ENCODE data around the gene SCAND1.
"Not testable (repeated sequence)": the region's sequence is repeated elsewhere in the genome, so short reads cannot be mapped to it uniquely, and the experiment has no call there.

Gene SCAND1

DNA sequence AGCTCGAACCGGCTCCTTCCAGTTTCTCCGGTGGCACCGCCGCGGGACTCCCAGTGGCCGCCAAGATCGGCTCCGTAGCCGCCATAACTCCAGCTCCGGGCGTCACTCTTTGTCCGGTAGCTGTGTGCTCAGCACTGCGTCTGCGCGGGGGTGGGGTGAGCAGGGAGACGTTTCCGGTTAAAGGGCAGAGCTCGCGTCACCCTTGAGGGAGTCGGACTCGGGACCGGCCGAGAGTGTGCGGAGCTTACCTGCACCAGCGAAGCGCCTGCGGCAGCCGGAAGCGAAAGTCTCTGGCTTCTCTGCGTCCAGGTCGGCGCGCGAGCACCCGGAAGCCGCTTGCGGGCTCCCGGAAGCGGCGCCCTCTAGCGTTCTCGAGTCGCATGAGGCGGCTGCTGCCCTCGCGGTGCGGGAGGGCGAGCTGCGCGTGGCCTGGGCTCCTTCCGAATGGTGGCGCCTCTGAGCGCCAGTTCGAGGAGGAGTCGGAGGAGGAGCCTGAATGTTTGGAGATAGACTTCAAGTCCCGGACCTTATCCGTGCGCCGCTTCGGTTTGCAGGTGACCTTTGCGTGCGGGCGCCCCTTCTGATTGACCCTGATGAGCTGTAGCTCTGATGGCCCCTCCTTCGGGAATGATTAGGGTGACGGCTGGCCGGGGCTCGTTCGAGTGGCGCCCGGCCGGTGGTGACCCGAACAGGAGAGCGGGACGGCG lies at the start of gene SCAND1:
Gene SCAND1, minus strand, starts transcription at position 303 of the 707 bp plus-strand sequence. Its CDS starts 218 bp downstream, at position 85.
- DNase-seq: peak; percentile 95

- DNase-seq: no peak
Measured at GRCh38 chr20:36004045-36004444, 49.7 kb upstream of the SCAND1 start.

DNA sequence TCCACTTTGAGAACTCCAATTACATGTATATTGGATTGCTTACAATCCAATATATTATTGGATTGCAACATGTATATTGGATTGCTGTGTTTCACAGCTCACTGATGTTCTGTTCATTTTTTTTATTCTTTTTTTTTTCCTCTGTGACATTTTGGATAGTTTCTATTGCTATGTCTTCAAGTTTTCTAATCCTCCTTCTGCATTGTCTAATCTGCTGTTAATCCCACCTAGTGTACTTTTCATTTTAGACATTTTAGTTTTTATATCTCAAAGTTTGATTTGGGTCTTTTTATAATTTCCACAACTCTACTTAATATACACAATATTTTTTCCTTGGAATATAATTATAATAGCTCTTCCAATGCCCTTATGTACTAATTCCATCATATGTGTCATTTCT lies 48.6 kb upstream of the SCAND1 start:
- DNase-seq: no peak

GRCh38 chr20:36001331-36001730 lies 47.0 kb upstream of the SCAND1 start:
- DNase-seq: not testable (repeated sequence)

DNA sequence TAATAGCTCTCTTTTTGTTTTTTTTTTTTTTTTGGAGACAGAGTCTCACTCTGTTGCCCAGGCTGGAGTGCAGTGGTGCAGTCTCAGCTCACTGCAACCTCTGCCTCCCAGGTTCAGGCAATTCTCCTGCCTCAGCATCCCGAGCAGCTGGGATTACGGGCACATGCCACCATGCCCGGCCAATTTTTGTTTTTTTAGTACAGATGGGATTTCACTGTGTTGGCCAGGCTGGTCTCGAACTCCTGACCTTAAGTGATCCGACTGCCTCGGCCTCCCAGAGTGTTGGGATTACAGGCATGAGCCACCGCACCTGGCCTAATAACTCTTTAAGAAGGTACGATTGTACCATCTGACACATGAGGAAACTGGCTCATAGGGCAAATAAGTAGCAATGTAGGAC lies 42.2 kb upstream of the SCAND1 start:
- not testable (repeated sequence) for DNase-seq

DNA sequence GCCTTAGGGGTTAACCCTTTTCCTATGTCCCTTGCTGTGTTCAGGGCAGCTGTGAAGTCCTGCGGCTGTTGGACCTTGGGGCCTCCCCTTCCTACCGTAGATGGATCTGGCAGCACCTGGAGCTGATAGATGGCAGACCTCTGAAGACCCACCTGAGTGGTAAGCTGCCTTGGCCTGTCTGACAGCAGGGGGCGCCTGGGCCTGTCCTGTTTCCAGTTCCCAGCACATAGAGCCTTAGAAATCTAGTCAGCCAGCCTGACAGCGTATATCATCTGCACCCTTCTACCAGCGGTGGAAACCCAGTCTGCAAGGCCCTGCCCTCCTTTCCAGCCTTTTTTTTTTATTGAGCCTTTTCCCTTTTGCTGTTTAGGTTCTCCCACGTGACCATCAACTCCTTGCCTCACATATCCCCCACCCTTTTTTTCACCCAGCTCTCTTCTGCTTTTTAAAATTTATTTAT lies 40.7 kb upstream of the SCAND1 start:
- DNase-seq: peak; percentile 75

DNA sequence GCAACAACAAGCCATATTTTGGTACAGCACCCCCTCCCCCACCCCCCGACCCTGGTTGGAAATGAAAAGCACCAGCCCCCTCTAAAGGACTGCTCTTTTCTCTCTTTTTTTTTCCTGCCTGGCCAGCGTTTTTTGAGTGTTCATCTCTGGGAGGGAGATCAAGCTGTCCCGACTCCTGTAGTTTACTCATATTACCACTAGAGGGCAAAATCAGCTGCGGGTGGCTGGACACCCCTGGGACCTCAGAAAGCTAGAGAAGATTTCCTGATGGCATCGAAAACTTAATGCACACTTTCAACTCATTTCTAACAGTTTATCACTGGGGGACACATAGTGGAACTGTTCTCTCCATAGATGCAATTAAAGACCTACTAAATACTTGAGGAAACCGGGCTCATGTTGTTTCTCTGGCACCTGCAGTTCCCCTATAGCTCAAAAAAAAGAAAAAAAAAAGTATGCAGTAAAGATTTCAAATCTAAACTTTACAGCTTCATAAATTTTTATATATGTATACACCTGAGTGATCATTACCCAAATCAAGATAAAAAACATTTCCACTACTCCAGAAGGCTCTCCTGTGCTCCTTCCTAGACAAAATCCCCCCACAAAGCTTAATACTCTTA lies 38.5 kb upstream of the SCAND1 start:
- peak; percentile 15 for DNase-seq

GRCh38 chr20:35991142-35991771 lies 37.0 kb upstream of the SCAND1 start:
- DNase-seq: no peak

DNA sequence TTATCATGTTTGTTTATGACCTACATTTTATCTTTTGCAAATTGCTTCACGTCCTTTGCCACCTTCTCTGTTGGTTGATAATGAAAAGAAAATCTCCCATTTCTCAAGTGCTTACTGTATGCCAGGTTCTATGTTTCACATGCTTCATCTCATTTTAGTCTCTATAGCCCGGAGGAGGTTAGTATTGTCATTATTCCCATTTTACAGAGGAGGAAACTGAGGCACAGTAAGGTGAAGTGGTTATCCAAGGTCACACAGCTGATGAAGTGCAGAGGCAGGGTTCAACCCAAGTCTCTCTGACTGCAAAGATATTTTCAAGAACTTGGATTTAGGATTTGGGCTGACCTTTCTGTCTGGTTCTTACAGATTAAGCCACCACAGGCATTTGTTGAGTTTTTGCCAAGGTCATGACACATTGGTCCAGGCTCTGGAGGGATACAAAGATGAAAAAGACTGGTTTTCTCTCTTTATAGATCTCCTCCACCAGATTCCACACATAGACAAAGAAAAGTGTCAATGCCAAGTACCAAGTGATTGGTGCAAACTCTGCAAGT lies 34.7 kb upstream of the SCAND1 start:
- DNase-seq: no peak

- DNase-seq: no peak
Measured at GRCh38 chr20:35985806-35986205, 31.5 kb upstream of the SCAND1 start.

DNA sequence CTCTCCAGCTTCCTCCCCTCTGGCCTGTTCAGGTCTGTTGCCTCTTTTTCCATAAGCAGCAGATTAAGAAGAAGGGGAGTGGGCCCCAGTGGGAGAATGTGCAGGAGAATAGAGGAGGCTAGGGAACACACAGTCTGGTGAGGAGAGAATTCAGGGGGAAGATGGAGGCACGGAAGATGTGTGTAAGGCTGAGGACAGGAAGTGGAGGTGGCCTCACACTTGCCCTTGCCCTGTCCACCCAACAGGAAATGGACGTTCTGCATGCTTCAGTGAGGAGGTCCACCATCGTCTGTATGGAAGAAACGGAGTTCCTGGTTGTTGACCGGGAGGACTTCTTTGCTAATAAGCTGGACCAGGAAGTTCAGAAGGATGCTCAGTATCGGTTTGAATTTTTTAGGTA lies 30.1 kb upstream of the SCAND1 start:
- no peak for DNase-seq

- no peak for DNase-seq
Measured at GRCh38 chr20:35981969-35982368, 27.7 kb upstream of the SCAND1 start.

DNA sequence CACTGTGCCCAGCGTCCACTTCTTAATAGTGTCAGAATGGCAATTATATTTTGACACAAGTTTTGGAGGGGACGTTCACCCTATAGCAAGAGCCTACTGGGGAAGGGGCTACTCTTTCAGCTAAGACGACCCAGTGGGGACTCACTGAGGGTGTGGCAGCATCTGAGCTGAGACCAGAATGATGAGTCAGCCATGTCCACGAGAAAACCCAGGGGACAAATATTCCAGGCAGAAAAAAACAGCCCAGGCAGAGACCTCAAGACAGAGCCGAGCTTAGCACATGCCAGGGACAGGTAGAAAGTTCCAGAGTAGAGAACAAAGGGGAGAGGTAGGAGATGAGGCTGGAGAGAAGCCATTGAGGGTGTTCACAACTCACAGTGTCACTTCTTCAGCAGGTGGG lies 25.2 kb upstream of the SCAND1 start:
- no peak for DNase-seq

DNA sequence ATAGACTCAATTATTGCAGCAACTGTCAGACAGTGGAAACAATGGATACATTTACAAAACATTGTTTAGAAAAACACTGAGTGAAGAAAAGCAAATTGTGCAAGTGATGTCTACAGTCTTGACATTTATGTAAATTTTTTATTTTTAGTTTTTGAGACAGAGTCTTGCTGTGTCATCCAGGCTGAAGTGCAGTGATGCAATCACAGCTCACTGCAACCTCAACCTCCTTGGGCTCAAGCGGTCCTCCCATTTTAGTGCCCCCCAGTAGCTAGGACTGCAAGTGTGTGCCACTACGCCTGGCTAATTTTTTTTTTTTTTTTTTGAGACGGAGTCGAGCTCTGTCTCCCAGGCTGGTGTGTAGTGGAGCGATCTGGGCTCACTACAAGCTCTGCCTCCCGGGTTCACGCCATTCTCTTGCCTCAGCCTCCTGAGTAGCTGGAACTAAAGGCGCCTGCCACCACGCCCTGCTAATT lies 23.8 kb upstream of the SCAND1 start:
- DNase-seq: no peak

GRCh38 chr20:35975576-35976373 lies 21.5 kb upstream of the SCAND1 start:
- no peak for DNase-seq

- no peak for DNase-seq
Measured at GRCh38 chr20:35974256-35974655, 20.0 kb upstream of the SCAND1 start.

DNA sequence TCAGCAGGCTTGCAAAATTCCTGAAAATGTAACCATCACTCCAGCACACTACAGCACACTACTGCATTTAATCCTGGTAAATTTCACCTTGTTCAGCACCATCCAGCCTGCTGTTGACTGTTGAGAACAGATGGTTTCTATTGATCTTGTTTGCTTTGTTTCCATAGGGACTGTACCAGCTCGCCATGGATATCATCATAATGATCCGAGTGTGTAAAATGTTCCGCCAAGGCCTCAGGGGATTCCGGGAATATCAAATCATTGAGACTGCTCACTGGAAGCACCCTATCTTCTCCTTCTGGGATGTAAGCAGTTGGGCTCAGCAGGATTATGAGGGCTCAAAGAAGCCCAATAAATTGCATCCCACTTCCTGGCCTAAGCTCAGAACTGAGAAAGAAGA lies 18.2 kb upstream of the SCAND1 start:
- no peak for DNase-seq

GRCh38 chr20:35971981-35972380 lies 17.7 kb upstream of the SCAND1 start:
- no peak for DNase-seq

DNA sequence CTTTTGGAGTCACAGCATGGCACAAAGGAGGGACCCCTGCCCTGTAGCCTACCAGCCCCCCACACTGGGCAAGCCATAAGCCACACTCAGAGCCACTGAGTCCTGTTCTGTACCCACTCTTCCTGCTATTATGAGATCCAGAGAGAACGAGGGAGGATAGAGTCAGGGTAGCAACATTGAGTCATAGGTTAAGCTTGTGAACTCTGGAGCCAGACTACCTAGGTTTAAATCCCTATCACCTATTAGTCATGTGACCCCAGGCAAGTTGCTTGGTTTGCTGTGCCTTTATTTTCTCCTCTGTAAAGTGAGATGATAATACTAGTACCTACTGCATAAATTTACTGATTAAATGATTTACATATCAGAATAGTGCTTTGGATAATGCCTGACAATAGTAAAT lies 14.6 kb upstream of the SCAND1 start:
- no peak for DNase-seq

GRCh38 chr20:35967979-35968640 lies 13.8 kb upstream of the SCAND1 start, which contains the start of gene CNBD2:
TSS of gene CNBD2 (plus strand) at chr20:35968590. CDS start at chr20:35968763, 173 bp downstream.
- no peak for DNase-seq

DNA sequence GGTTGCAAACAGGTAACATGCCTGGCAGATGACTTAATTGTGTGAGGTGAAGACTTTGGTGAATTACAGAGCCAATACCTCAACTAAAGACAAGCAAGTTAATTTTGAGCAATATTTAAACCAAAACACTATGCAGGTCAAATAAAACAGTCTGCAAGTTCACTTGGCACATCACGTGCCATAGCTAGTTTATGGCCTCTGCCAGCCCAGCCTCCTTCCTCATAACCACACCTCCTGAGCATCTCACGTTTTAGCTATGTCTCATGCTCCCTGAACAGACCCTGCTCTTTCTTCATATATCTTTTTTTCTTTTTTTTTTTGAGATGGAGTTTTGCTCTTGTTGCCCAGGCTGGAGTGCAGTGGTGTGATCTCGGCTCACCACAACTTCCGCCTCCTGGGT lies 9.6 kb upstream of the SCAND1 start:
- DNase-seq: no peak

DNA sequence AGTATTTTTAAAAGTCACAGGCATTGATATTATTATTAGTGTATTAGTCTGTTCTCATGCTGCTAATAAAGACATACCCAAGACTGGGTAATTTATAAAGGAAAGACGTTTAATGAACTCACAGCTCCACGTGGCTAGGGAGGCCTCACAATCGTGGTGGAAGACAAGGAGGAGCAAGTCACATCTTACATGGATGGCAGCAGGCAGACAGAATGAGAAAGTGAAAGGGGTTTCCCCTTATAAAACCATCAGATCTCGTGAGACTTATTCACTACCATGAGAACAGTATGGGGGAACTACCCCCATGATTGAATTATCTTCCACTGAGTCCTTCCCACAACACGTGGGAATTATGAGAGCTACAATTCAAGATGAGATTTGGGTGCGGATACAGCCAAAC lies 5.0 kb upstream of the SCAND1 start:
- not testable (repeated sequence) for DNase-seq
